Measurements from ENCODE around the gene CCDC102B.
A peak's percentile ranks its signal among the peaks of the same experiment; 100 is the strongest.
"Not testable (repeated sequence)": the region's sequence is repeated elsewhere in the genome, so short reads cannot be mapped to it uniquely, and the experiment has no call there.

Gene CCDC102B

GRCh38 chr18:68979737-68980136, 181.9 kb downstream of the CCDC102B start:
- DNase-seq (ENCODE audit: low read depth) = no peak

DNA sequence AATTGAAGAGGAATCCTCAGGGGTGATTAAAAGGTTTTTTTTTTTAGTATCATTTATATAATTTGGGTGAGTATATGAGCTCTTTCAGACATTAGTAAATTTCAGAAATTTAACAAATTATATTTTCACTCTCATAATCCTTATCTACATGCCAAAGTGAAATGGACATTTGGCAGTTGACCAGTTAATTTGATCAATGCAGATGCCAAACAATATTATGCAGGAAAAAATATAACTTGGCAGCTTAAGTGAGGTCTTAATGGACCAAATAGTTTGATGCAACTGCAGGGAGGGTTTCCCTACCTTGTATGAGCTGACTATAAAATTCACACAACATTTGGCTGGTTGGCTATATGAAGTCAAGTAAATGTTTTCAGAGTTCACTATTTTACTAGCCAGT, 185.2 kb downstream of the CCDC102B start:
- DNase-seq (ENCODE audit: low read depth) = no peak

GRCh38 chr18:68984342-68984741, 186.5 kb downstream of the CCDC102B start:
- peak; percentile 62 for DNase-seq (ENCODE audit: low read depth)

DNA sequence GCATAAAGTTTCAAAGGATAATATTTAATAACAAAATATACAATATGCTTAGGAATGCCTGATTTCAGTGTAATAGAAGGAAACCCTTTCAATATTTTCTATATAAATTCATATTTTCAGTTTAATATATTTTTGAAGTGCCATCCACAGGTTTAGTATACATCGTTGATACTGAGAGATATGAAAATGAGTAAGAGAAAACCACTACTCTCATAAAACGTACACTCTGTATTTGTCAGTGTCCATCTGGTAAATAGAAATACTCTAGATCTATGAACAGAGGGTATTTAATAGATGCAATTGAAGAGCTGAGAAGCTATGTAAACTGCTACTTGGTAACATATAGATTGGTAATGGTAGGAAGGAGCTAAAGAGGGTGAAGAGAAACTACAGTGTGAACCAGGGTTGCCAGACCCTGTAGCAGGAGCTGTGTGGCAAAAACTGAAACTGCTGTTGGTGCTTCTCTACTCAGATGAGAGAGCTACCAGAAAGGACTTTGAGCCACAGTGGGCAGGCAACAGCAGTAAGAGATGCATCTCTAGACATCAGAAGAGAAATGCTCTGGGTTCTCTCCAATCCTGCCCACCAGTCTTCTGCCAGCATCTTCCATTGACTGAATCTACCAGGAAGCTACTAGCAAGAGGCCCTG, 187.4 kb downstream of the CCDC102B start:
- no peak for DNase-seq (ENCODE audit: low read depth)

- DNase-seq (ENCODE audit: low read depth) = no peak
Measured at GRCh38 chr18:68991286-68991685, 193.4 kb downstream of the CCDC102B start.

DNA sequence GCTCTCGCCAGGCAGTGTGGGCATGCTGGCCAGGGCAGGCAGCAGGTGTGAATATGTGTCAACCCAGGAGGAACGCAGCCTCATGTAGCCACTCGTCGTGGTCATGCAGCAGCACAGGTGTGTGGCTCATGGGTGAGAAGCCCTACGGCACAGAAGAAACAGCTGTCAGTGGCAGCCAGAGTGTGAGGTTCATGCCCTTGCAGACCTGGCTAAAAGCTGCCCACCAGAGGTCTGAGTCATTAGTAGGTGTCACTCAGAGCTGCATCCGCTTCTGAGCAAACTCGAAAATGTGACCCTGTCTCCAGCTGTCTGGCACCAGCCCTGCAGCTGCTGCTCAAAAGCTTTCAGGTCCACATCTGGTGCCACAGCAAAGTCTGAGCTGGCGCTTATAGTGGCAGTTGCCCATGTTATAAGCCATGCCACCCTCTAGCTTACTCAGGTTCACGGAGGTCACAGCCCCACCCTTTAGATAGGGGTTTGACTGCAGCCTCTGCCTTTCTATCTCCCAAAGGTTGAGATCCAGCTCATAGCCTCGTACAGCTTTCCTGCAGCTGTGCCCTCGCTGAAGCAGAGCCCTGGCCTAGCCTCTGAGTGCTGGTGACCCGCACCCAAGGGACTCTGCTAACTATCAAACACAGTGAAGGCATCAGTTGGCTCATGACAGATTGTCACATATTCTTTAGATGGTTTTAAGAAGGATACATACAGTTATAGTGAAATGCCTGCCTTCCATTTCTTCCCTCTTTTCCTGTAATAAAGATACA, 195.0 kb downstream of the CCDC102B start:
- no peak for DNase-seq (ENCODE audit: low read depth)

GRCh38 chr18:68995675-68996074, 197.8 kb downstream of the CCDC102B start:
- DNase-seq (ENCODE audit: low read depth) = no peak

DNA sequence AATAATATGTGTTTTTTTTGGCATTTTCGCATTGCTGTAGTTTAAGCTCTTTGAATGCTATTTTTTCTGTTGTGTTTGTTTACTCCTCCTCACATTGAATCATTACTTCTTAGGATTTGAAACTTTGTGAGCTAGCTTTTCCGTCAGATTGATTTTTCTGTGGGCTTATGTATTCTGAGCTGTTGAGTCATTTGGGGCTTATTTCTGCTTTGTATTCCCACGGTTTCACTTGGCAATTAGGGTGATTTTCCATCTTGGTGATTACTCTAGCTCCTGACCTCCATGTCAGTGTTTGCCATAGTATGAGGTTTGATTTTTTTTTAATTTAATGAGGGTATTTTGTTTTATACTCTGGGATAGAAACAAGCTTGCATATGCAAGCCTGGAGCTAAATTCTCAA, 200.0 kb downstream of the CCDC102B start:
- DNase-seq (ENCODE audit: low read depth) = no peak

- DNase-seq (ENCODE audit: low read depth) = no peak
Measured at GRCh38 chr18:69000366-69000765, 202.5 kb downstream of the CCDC102B start.

- DNase-seq (ENCODE audit: low read depth) = no peak
Measured at GRCh38 chr18:69002233-69002632, 204.4 kb downstream of the CCDC102B start.

DNA sequence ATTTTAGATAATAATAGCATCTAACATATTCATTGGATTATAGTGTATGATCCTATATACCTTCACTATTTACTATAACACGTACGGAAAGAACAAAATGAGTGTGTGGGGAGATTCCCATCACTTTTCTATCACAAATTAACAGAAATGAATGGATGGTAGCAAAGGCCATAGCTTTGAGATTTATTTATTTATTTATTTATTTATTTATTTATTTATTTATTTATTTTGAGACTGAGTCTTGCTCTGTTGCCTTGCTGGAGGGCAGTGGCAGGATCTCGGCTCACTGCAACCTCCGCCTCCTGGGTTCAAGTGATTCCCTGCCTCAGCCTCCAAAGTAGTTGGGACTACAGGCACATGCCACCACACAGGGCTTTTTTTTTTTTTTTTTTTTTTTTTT, 208.3 kb downstream of the CCDC102B start:
- DNase-seq (ENCODE audit: low read depth) = not testable (repeated sequence)

- no peak for DNase-seq (ENCODE audit: low read depth)
Measured at GRCh38 chr18:69008538-69008937, 210.7 kb downstream of the CCDC102B start.

DNA sequence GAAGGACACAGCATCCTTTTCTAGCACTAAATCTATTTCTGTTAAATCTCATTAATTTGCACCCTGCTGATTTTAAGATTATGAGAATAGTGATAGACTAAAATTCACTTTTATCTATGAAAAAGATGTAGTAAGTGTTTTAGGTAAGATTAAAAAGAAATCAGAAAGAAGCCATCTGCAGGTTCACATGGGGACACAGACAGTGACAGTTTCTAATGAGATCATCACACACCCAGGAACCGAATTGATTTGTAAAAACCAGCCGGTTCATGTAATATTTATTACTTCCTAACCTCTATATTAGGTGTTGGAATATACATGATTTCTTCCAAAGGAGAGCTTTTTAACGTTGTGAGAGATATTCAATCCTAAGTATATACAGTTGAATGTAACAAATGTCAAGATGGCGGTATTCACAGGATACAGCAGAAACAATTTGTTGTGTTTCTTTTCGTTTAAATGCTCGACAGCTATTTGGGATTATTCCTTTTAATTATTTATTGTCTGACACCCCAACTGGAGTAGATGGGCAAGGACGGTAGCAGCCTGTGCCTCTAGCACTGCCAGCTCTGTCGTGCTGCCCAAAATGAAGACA, 223.4 kb downstream of the CCDC102B start:
- no peak for DNase-seq (ENCODE audit: low read depth)

- DNase-seq (ENCODE audit: low read depth) = no peak
Measured at GRCh38 chr18:69022426-69022825, 224.5 kb downstream of the CCDC102B start.

DNA sequence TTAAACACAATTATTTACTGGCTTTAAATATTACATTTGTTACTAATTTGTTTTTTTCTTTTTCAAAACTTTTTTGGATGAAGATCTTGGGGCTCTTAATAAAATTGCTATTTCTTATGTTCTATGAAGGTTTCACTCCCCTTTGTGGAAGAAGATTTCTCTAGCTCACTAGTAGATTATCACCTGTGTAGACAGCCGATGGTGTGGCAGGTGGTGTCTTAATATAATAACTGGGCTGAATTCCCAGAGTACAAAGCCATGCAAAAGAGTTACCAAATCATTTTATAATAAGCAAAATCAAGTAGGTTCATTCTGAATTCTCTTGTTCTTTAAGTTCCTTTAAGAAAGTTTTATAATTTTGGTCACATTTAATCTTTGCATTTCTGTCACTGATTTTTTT, 233.7 kb downstream of the CCDC102B start:
- DNase-seq (ENCODE audit: low read depth) = no peak

- DNase-seq (ENCODE audit: low read depth) = no peak
Measured at GRCh38 chr18:69032009-69032408, 234.1 kb downstream of the CCDC102B start.

DNA sequence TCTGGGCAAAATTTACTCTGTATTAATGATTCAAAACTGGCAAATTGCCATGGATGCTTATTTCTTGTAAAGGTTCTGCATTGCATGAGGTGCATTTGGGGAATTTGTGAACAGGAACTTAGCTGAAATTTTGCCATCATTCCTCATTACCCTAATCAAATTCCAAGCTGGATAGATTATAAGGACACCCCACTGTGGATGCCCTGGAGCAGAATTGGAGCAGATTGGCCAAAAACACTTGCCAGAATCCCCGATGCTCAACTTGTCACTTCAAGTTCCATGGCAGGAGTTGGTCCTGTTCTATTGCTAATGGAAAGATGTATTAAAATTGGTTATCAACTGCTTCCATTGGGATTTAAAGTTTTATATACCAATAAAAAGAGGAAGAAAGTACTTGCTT, 237.9 kb downstream of the CCDC102B start:
- DNase-seq (ENCODE audit: low read depth) = no peak

DNA sequence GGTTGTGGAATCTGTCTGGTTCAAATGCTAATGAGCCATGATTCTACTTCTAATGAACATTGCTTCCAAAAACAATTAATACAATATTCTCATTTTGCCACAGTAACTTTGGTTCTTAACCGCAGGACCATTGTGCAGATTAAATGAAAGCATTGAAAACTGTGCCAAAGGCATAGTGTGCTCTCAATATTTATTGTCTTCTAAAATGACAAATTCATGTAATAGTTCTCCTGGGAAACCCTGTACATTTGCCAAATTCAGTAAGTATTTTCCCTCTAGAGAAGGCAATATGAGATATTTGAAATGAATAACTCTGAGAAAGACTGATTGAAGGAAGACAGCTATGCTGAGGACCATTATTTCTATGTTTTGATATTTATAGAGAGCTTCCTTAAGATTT, 246.3 kb downstream of the CCDC102B start:
- DNase-seq (ENCODE audit: low read depth) = no peak

GRCh38 chr18:69064063-69064462, 266.2 kb downstream of the CCDC102B start:
- DNase-seq (ENCODE audit: low read depth) = no peak

DNA sequence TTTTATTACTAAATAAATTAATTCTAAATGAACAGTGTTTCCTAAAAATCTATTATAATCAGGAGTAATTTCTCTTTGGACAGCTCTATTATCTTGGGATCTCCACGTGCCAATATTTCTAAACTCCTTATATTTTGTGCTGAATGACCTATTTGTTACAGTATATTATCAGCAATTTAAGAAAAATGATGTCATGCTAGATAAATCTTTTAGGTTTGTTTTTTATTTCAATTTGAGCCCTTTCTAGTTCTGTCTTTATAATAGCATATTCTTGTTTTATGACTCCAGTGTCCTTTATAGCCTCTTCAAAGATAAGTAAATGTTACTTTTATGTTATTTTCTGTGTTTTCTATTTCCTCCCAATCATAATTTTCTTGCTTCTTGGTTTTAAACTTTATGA, 269.2 kb downstream of the CCDC102B start:
- no peak for DNase-seq (ENCODE audit: low read depth)

- DNase-seq (ENCODE audit: low read depth) = no peak
Measured at GRCh38 chr18:69071680-69072079, 273.8 kb downstream of the CCDC102B start.

- no peak for DNase-seq (ENCODE audit: low read depth)
Measured at GRCh38 chr18:69081846-69082245, 284.0 kb downstream of the CCDC102B start.

GRCh38 chr18:69082499-69082898, 284.6 kb downstream of the CCDC102B start:
- no peak for DNase-seq (ENCODE audit: low read depth)
